ENCODE measurements around the gene RIPOR2. TPM values are rescaled to one million over a fixed set of nuclear protein-coding genes. Genes with fewer than 3 reads are reported as not detected.
A peak's percentile ranks its signal among the peaks of the same experiment; 100 is the strongest.

The RIPOR2 gene
- total RNA-seq, 1 donor from 2014 or later = 38.0 TPM

- no peaks in the 10 kb centered on the region for H3K27me3 ChIP-seq (ENCODE audit: low read depth)
- ATAC-seq (no peak), DNase-seq (no peak)
- TF ChIP-seq CTCF (IDR thresholded peaks at IDR 0.05) = no peak
- peaks cover 51% of the 10 kb centered on the region for H3K36me3 ChIP-seq
- no peak overlapping the region for H3K27ac ChIP-seq
- intact Hi-C loops (cut with DNase I) = no loop called here
- H3K4me3 ChIP-seq = no peak overlapping the region
- no peaks in the 10 kb centered on the region for H3K4me1 ChIP-seq
- H3K9me3 ChIP-seq = no peaks in the 10 kb centered on the region
Measured at GRCh38 chr6:24848461-24848860, 87.3 kb downstream of the RIPOR2 start.

- no peaks in the 10 kb centered on the region for H3K27me3 ChIP-seq (ENCODE audit: low read depth)
- ATAC-seq (peak; percentile 36 to 58), DNase-seq (peak; percentile 51)
- H3K27ac ChIP-seq = no peak overlapping the region
- intact Hi-C loops (cut with DNase I) = no loop called here
- no peak overlapping the region for H3K4me3 ChIP-seq
- no peaks in the 10 kb centered on the region for H3K9me3 ChIP-seq
- no peak for TF ChIP-seq CTCF (IDR thresholded peaks at IDR 0.05)
- H3K4me1 ChIP-seq = no peaks in the 10 kb centered on the region
- peaks cover 52% of the 10 kb centered on the region for H3K36me3 ChIP-seq
Measured at GRCh38 chr6:24847402-24847801, 88.4 kb downstream of the RIPOR2 start.

GRCh38 chr6:24845578-24845977 is 90.2 kb downstream of the RIPOR2 start:
- intact Hi-C loops (cut with DNase I) = no loop called here

GRCh38 chr6:24844903-24845302 is 90.9 kb downstream of the RIPOR2 start:
- H3K27ac ChIP-seq = no peak overlapping the region
- DNase-seq = no peak
- H3K9me3 ChIP-seq = no peaks in the 10 kb centered on the region
- no peaks in the 10 kb centered on the region for H3K27me3 ChIP-seq (ENCODE audit: low read depth)
- intact Hi-C loops (cut with DNase I) = no loop called here
- no peak overlapping the region for H3K4me3 ChIP-seq
- H3K36me3 ChIP-seq = peaks cover 62% of the 10 kb centered on the region
- H3K4me1 ChIP-seq = no peaks in the 10 kb centered on the region
- no peak for TF ChIP-seq CTCF (IDR thresholded peaks at IDR 0.05)
- no peak for ATAC-seq

More at GRCh38 chr6:24845578-24845977, 90.2 kb downstream of the RIPOR2 start:
- DNase-seq (no peak), ATAC-seq (no peak)
- Histone ChIP-seq H3K4me3 (no peak overlapping the region), H3K9me3 (no peaks in the 10 kb centered on the region), H3K27ac (no peak overlapping the region), H3K4me1 (no peaks in the 10 kb centered on the region), H3K27me3 (ENCODE audit: low read depth) (no peaks in the 10 kb centered on the region), H3K36me3 (peaks cover 67% of the 10 kb centered on the region)
- TF ChIP-seq CTCF (IDR thresholded peaks at IDR 0.05) = no peak

GRCh38 chr6:24844061-24844460 is 91.7 kb downstream of the RIPOR2 start:
- TF ChIP-seq CTCF (IDR thresholded peaks at IDR 0.05) = no peak
- Histone ChIP-seq H3K9me3 (no peaks in the 10 kb centered on the region), H3K27ac (no peak overlapping the region), H3K36me3 (peaks cover 56% of the 10 kb centered on the region), H3K4me1 (no peaks in the 10 kb centered on the region), H3K4me3 (no peak overlapping the region), H3K27me3 (ENCODE audit: low read depth) (no peaks in the 10 kb centered on the region)
- DNase-seq (no peak), ATAC-seq (no peak)
- intact Hi-C loops (cut with DNase I) = no loop called here

GRCh38 chr6:24840187-24840586 is 95.6 kb downstream of the RIPOR2 start:
- H3K9me3 ChIP-seq = no peaks in the 10 kb centered on the region
- no peak for TF ChIP-seq CTCF (IDR thresholded peaks at IDR 0.05)
- DNase-seq (no peak), ATAC-seq (no peak)
- intact Hi-C loops (cut with DNase I) = no loop called here
- no peaks in the 10 kb centered on the region for H3K27me3 ChIP-seq (ENCODE audit: low read depth)
- peaks cover 32% of the 10 kb centered on the region for H3K36me3 ChIP-seq
- no peak overlapping the region for H3K27ac ChIP-seq
- no peak overlapping the region for H3K4me3 ChIP-seq
- peaks cover 6% of the 10 kb centered on the region for H3K4me1 ChIP-seq

All from lower lobe of right lung (tissue), 2 donors.